H9 (cell line): ENCODE measurements around the gene ZNF215. TPM values are rescaled to one million over a fixed set of nuclear protein-coding genes. Genes with fewer than 3 reads are reported as not detected.

Source experiments
- DNase-seq: peaks from one replicate; pipeline ENCODE4 v3.0.0-alpha.2; 2017
- H2AFZ ChIP-seq: one replicate; pipeline ENCODE4 v1.6.1; 2013; ENCODE audit warnings: mild to moderate bottlenecking, low read length, control low read depth, moderate library complexity
- H2AK5ac ChIP-seq: 2 replicates; pipeline ENCODE4 v1.6.1; 2013; ENCODE audit warnings: low read length, control low read depth, mixed read lengths; ENCODE audit not compliant: insufficient read length
- H2BK120ac ChIP-seq: one replicate; pipeline ENCODE4 v1.6.1; 2013; ENCODE audit warnings: low read depth, mild to moderate bottlenecking, low read length, control low read depth, inconsistent platforms; ENCODE audit not compliant: poor library complexity, severe bottlenecking
- H2BK12ac ChIP-seq: 2 replicates; pipeline ENCODE4 v1.6.1; 2013; ENCODE audit warnings: low read length, control low read depth, mixed read lengths, low read depth; ENCODE audit not compliant: insufficient read length
- H2BK15ac ChIP-seq: 2 replicates; pipeline ENCODE4 v1.6.1; 2013; ENCODE audit warnings: low read depth, low read length, control low read depth
- H2BK20ac ChIP-seq: one replicate; pipeline ENCODE4 v1.6.1; 2013; ENCODE audit warnings: low read depth, mild to moderate bottlenecking, low read length, control low read depth, inconsistent platforms; ENCODE audit not compliant: poor library complexity, severe bottlenecking
- H2BK5ac ChIP-seq: 2 replicates; pipeline ENCODE4 v1.6.1; 2013; ENCODE audit warnings: low read length, control low read depth, mixed read lengths; ENCODE audit not compliant: insufficient read length
- H3K14ac ChIP-seq: 2 replicates; pipeline ENCODE4 v1.6.1; 2013; ENCODE audit warnings: low read length, control low read depth; ENCODE audit not compliant: insufficient read depth
- H3K18ac ChIP-seq: 2 replicates; pipeline ENCODE4 v1.6.1; 2013; ENCODE audit warnings: low read depth, mild to moderate bottlenecking, mixed read lengths, low read length, control low read depth; ENCODE audit not compliant: insufficient read length
- H3K23ac ChIP-seq: 2 replicates; pipeline ENCODE4 v1.6.1; 2013; ENCODE audit warnings: low read length, control low read depth, mixed read lengths, low read depth; ENCODE audit not compliant: insufficient read length
- H3K23me2 ChIP-seq: 2 replicates; pipeline ENCODE4 v1.6.1; 2013; ENCODE audit warnings: low read depth, mild to moderate bottlenecking, mixed read lengths, low read length, control low read depth; ENCODE audit not compliant: insufficient read length, poor library complexity, severe bottlenecking
- H3K27ac ChIP-seq: 2 replicates; pipeline ENCODE4 v1.5.1; 2013; ENCODE audit warnings: low read length, control low read depth, mixed read lengths, low read depth; ENCODE audit not compliant: insufficient read length
- H3K27me3 ChIP-seq: 2 replicates; pipeline ENCODE4 v1.6.1; 2013; ENCODE audit warnings: low read length, control low read depth, inconsistent platforms; ENCODE audit not compliant: insufficient read depth
- H3K4ac ChIP-seq: 2 replicates; pipeline ENCODE4 v1.6.1; 2013; ENCODE audit warnings: low read depth, mild to moderate bottlenecking, control low read depth, inconsistent platforms, low read length, moderate library complexity
- H3K4me1 ChIP-seq: 2 replicates; pipeline ENCODE4 v1.6.1; 2013; ENCODE audit warnings: low read length, control low read depth, inconsistent platforms; ENCODE audit not compliant: insufficient read depth
- H3K4me2 ChIP-seq: 2 replicates; pipeline ENCODE4 v1.6.1; 2013; ENCODE audit warnings: low read length, control low read depth, mixed read lengths; ENCODE audit not compliant: insufficient read length, insufficient read depth
- H3K56ac ChIP-seq: 2 replicates; pipeline ENCODE4 v1.6.1; 2013; ENCODE audit warnings: low read depth, mild to moderate bottlenecking, mixed read lengths, low read length, control low read depth; ENCODE audit not compliant: insufficient read length
- H3K79me1 ChIP-seq: 2 replicates; pipeline ENCODE4 v1.6.1; 2013; ENCODE audit warnings: low read depth, mild to moderate bottlenecking, moderate library complexity, low read length, control low read depth, inconsistent platforms; ENCODE audit not compliant: insufficient read depth, poor library complexity, severe bottlenecking
- H3K79me2 ChIP-seq: 2 replicates; pipeline ENCODE4 v1.6.1; 2013; ENCODE audit warnings: low read length, control low read depth, inconsistent platforms; ENCODE audit not compliant: insufficient read depth
- H3K9ac ChIP-seq: 2 replicates; pipeline ENCODE4 v1.6.1; 2013; ENCODE audit warnings: low read length, control low read depth, mixed read lengths; ENCODE audit not compliant: insufficient read length; ENCODE audit errors: extremely low read depth
- H3K9me3 ChIP-seq: one replicate; pipeline ENCODE4 v1.6.1; 2013; ENCODE audit warnings: low read depth, low read length, inconsistent platforms; ENCODE audit not compliant: control insufficient read depth
- H3T11ph ChIP-seq: one replicate; pipeline ENCODE4 v1.6.1; 2013; ENCODE audit warnings: mild to moderate bottlenecking, low read length, control low read depth, inconsistent platforms
- H4K20me1 ChIP-seq: one replicate; pipeline ENCODE4 v1.6.1; 2013; ENCODE audit not compliant: control insufficient read depth, insufficient read length, insufficient read depth
- H4K5ac ChIP-seq: 2 replicates; pipeline ENCODE4 v1.6.1; 2013; ENCODE audit warnings: low read depth, mild to moderate bottlenecking, mixed read lengths, low read length, control low read depth; ENCODE audit not compliant: insufficient read length
- H4K8ac ChIP-seq: replicated peaks from 2 replicates; pipeline ENCODE4 v1.6.1; 2013; ENCODE audit warnings: low read length, control low read depth, mixed read lengths, low read depth; ENCODE audit not compliant: insufficient read length
- H4K91ac ChIP-seq: 2 replicates; pipeline ENCODE4 v1.6.1; 2013; ENCODE audit warnings: low read depth, mild to moderate bottlenecking, moderate library complexity, mixed read lengths, low read length, control low read depth; ENCODE audit not compliant: insufficient read length
- H3K27ac Mint-ChIP-seq, 3 experiments: 2 replicates in 2 of 3; 3 replicates in 1 of 3; pipeline ENCODE4 v1.8.0; 2020 to 2021; ENCODE audit warnings: mixed read lengths in 3 of 3, mild to moderate bottlenecking in 1 of 3, moderate library complexity in 1 of 3
- H3K27me3 Mint-ChIP-seq: 2 replicates; pipeline ENCODE4 v1.8.0; 2021; ENCODE audit warnings: low read depth, mild to moderate bottlenecking, moderate library complexity, mixed read lengths
- H3K36me3 Mint-ChIP-seq, 3 experiments: 2 replicates in 2 of 3; 3 replicates in 1 of 3; pipeline ENCODE4 v1.8.0; 2020 to 2021; ENCODE audit warnings: low read depth in 3 of 3, mixed read lengths in 3 of 3; ENCODE audit not compliant: insufficient read depth in 1 of 3
- H3K4me1 Mint-ChIP-seq, 2 experiments: 2 replicates each; pipeline ENCODE4 v1.8.0; 2020; ENCODE audit warnings: mixed read lengths in 2 of 2
- H3K4me3 Mint-ChIP-seq, 2 experiments: 2 replicates in 1 of 2; 3 replicates in 1 of 2; pipeline ENCODE4 v1.8.0; 2020 to 2021; ENCODE audit warnings: mild to moderate bottlenecking in 2 of 2, mixed read lengths in 2 of 2, moderate library complexity in 1 of 2
- H3K9me3 Mint-ChIP-seq, 2 experiments: 2 replicates in 1 of 2; 3 replicates in 1 of 2; pipeline ENCODE4 v1.8.0; 2020; ENCODE audit warnings: mild to moderate bottlenecking in 2 of 2, mixed read lengths in 2 of 2, moderate library complexity in 1 of 2
- total RNA-seq: library from RNA; stranded (reverse); gene quantifications from 2 replicates; pipeline ENCODE4 v1.2.1, GENCODE V29; 2021
- TF ChIP-seq, protein P1 (sequence below): fragments of 200-600 bp; sonication (generic); conservative IDR thresholded peaks from 3 replicates; pipeline ENCODE4 v1.8.0; 2021; ENCODE audit warnings: antibody characterized with exemption, mild to moderate bottlenecking

Gene ZNF215
- total RNA-seq, 1 experiment from 2014 or later = 18.0 TPM

DNA sequence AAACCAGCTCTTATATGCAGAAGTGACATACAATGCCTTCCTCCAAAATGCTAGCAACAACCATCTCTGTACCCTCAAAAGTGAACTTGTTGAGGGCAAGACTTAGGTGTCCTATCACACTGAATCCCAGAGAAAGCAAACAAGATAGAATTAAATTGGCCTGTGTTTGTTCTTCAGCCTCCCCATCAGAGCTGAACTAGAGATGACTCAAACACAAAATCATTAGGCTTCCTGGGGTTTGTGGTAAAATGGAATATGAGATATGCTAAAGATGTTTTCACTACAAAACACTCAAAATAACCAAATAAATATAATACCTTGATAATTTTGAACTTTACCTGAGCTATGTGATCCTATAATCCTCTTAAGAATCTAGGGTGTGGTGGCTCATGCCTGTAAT lies 62.3 kb downstream of the ZNF215 start:
- Histone ChIP-seq H3K4me2 (no peak overlapping the region), H3K14ac (no peak overlapping the region), H3K9ac (no peak overlapping the region), H4K20me1 (no peaks in the 10 kb centered on the region), H2AK5ac (no peak overlapping the region), H3K9me3 (no peaks in the 10 kb centered on the region), H3K4me1 (no peaks in the 10 kb centered on the region), H3K79me2 (no peaks in the 10 kb centered on the region), H3T11ph (no peak overlapping the region), H4K5ac (no peak overlapping the region), H4K91ac (no peak overlapping the region), H3K27ac (no peak overlapping the region), H4K8ac (no peak overlapping the region), H2BK15ac (no peak overlapping the region), H3K4ac (no peak overlapping the region), H3K79me1 (no peaks in the 10 kb centered on the region), H2BK5ac (no peak overlapping the region), H3K56ac (no peak overlapping the region), H2AFZ (no peak overlapping the region), H3K23ac (no peak overlapping the region), H3K27me3 (no peaks in the 10 kb centered on the region), H2BK12ac (no peak overlapping the region), H3K23me2 (no peaks in the 10 kb centered on the region), H2BK20ac (no peak overlapping the region), H2BK120ac (no peak overlapping the region), H3K18ac (no peak overlapping the region)
- no peak overlapping the region for H3K27ac Mint-ChIP-seq
- no peaks in the 10 kb centered on the region for H3K4me1 Mint-ChIP-seq
- no peak overlapping the region for H3K4me3 Mint-ChIP-seq
- DNase-seq = no peak
- TF ChIP-seq, protein P1, sequence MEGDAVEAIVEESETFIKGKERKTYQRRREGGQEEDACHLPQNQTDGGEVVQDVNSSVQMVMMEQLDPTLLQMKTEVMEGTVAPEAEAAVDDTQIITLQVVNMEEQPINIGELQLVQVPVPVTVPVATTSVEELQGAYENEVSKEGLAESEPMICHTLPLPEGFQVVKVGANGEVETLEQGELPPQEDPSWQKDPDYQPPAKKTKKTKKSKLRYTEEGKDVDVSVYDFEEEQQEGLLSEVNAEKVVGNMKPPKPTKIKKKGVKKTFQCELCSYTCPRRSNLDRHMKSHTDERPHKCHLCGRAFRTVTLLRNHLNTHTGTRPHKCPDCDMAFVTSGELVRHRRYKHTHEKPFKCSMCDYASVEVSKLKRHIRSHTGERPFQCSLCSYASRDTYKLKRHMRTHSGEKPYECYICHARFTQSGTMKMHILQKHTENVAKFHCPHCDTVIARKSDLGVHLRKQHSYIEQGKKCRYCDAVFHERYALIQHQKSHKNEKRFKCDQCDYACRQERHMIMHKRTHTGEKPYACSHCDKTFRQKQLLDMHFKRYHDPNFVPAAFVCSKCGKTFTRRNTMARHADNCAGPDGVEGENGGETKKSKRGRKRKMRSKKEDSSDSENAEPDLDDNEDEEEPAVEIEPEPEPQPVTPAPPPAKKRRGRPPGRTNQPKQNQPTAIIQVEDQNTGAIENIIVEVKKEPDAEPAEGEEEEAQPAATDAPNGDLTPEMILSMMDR = no peak
- peaks cover 0 to 10% of the 10 kb centered on the region in 2 experiments; a peak in 1 of 5 replicates for H3K9me3 Mint-ChIP-seq
- H3K36me3 Mint-ChIP-seq = peaks cover 0 to 4% (median 0%) of the 10 kb centered on the region in 3 experiments; a peak in 1 of 7 replicates
- peaks cover 3% of the 10 kb centered on the region; the same call in 1 of the 2 replicates for H3K27me3 Mint-ChIP-seq
